Gastrocnemius medialis (tissue), 4 donors: Measurements from ENCODE around the gene PLD4. TPM values are rescaled to one million over a fixed set of nuclear protein-coding genes. Genes with fewer than 3 reads are reported as not detected.

Source experiments
- ATAC-seq, 2 donors: fragments of 150-250 bp; one replicate each; pipeline ENCODE4 v1.9.1; 2016
- DNase-seq, 2 donors: peaks; one replicate each; pipeline ENCODE4 v3.0.0-alpha.2; 2019
- H3K27ac ChIP-seq, 4 donors: fragments of 200-600 bp; sonication (generic); 1 replicate in 1 of 4; 2 replicates in 3 of 4; pipeline ENCODE4 v1.5.1; 2016 to 2018; ENCODE audit warnings: mild to moderate bottlenecking in 2 of 4, moderate library complexity in 1 of 4
- H3K27me3 ChIP-seq, 3 donors: fragments of 200-600 bp; sonication (generic) in 2 of 3; 1 replicate in 1 of 3; 2 replicates in 2 of 3; pipeline versions ENCODE4 v1.5.1 to v1.6.0; 2016 to 2019; ENCODE audit warnings: mild to moderate bottlenecking in 1 of 3, moderate library complexity in 1 of 3
- H3K36me3 ChIP-seq, 2 donors: fragments of 200-600 bp; sonication (generic) in 1 of 2; one replicate each; pipeline ENCODE4 v1.5.1; 2017 to 2018
- H3K4me1 ChIP-seq, 2 donors: fragments of 200-600 bp; sonication (generic) in 1 of 2; one replicate each; pipeline ENCODE4 v1.5.1; 2016 to 2017; ENCODE audit warnings: mild to moderate bottlenecking in 2 of 2
- H3K4me3 ChIP-seq, 4 donors: fragments of 200-600 bp; sonication (generic) in 3 of 4; 1 replicate in 1 of 4; 2 replicates in 3 of 4; pipeline ENCODE4 v1.5.1; 2016 to 2019; ENCODE audit warnings: mild to moderate bottlenecking in 2 of 4
- H3K9me3 ChIP-seq, 3 donors: fragments of 200-600 bp; sonication (generic) in 2 of 3; 1 replicate in 1 of 3; 2 replicates in 2 of 3; pipeline ENCODE4 v1.5.1; 2016 to 2019
- CTCF ChIP-seq, 5 experiments: fragments of 450-650 bp in 3 of 5; fragments of 200-600 bp in 2 of 5; sonication (generic) in 2 of 5; IDR thresholded peaks in 4 of 5; conservative IDR thresholded peaks in 1 of 5; 1 replicate in 4 of 5; 2 replicates in 1 of 5; pipeline ENCODE4 v1.5.1; 2016 to 2019; ENCODE audit warnings: antibody characterized with exemption in 5 of 5, mild to moderate bottlenecking in 3 of 5, moderate library complexity in 3 of 5
- POLR2A ChIP-seq, 2 donors: fragments of 450-650 bp; IDR thresholded peaks; one replicate each; pipeline ENCODE4 v1.6.1; 2017; ENCODE audit warnings: antibody characterized with exemption in 2 of 2, mild to moderate bottlenecking in 2 of 2, moderate library complexity in 2 of 2
- in situ Hi-C, 4 donors: fragments of 200-750 bp; cut with MboI; loops; one replicate each; pipeline versions ENCODE4 v1.15.0 to v1.8.0; 2017; ENCODE audit warnings: low sequenced_read_pairs in 4 of 4
- intact Hi-C: fragments of 100-400 bp; cut with DNase I; formaldehyde crosslinking; loops from one replicate; pipeline ENCODE4 v1.15.1; 2023; ENCODE audit warnings: low total_unique reads
- total RNA-seq, 4 donors: library from RNA; depleted of rRNA; stranded (reverse); fragments of >200 nt; gene quantifications; one replicate each; pipeline versions ENCODE4 v1.1.0 to v1.2.3, GENCODE V29; 2016

The PLD4 gene
- total RNA-seq, 4 donors from 2014 or later = not detected

GRCh38 chr14:104877066-104877805 is 47.4 kb upstream of the PLD4 start:
- Histone ChIP-seq H3K27ac (no peak overlapping the region), H3K36me3 (peaks cover 0 to 8% of the 10 kb centered on the region in 2 donors), H3K4me1 (peaks cover 12 to 19% of the 10 kb centered on the region in 2 donors), H3K27me3 (no peaks in the 10 kb centered on the region), H3K4me3 (no peak overlapping the region), H3K9me3 (no peaks in the 10 kb centered on the region)
- DNase-seq (peak in 1 of 2 donors; percentile 8), ATAC-seq (no peak)
- in situ Hi-C loops = no loop called here
- intact Hi-C loops = no loop called here
- TF ChIP-seq POLR2A (IDR thresholded peaks at IDR 0.05) (no peak), CTCF (IDR thresholded peaks at IDR 0.05 in 4 of 5, conservative IDR thresholded peaks at IDR 0.05 in 1 of 5) (no peak)

- peaks cover 0 to 8% of the 10 kb centered on the region in 2 donors for H3K36me3 ChIP-seq
- TF ChIP-seq CTCF (IDR thresholded peaks at IDR 0.05 in 4 of 5, conservative IDR thresholded peaks at IDR 0.05 in 1 of 5) (no peak), POLR2A (IDR thresholded peaks at IDR 0.05) (no peak)
- H3K27me3 ChIP-seq = no peaks in the 10 kb centered on the region
- no peak for DNase-seq
- H3K4me1 ChIP-seq = peaks cover 12 to 13% of the 10 kb centered on the region in 2 donors
- in situ Hi-C loops (no loop called here), intact Hi-C loops (no loop called here)
- H3K4me3 ChIP-seq = no peak overlapping the region
- no peak for ATAC-seq
- no peak overlapping the region for H3K27ac ChIP-seq
- H3K9me3 ChIP-seq = no peaks in the 10 kb centered on the region
These were observed 46.7 kb upstream of the PLD4 start for GRCh38 chr14:104877806-104878550.

GRCh38 chr14:104878582-104878981 is 46.1 kb upstream of the PLD4 start:
- TF ChIP-seq CTCF (IDR thresholded peaks at IDR 0.05 in 4 of 5, conservative IDR thresholded peaks at IDR 0.05 in 1 of 5) = no peak
- no peak for TF ChIP-seq POLR2A (IDR thresholded peaks at IDR 0.05)
- H3K4me1 ChIP-seq = peaks cover 12 to 13% of the 10 kb centered on the region in 2 donors
- H3K27ac ChIP-seq = no peak overlapping the region
- peaks cover 0 to 13% of the 10 kb centered on the region in 2 donors for H3K36me3 ChIP-seq
- H3K9me3 ChIP-seq = no peaks in the 10 kb centered on the region
- ATAC-seq (no peak), DNase-seq (no peak)
- no peak overlapping the region for H3K4me3 ChIP-seq
- in situ Hi-C loops (no loop called here), intact Hi-C loops (no loop called here)
- no peaks in the 10 kb centered on the region for H3K27me3 ChIP-seq

GRCh38 chr14:104879201-104879982 is 45.3 kb upstream of the PLD4 start:
- Histone ChIP-seq H3K36me3 (peaks cover 0 to 20% of the 10 kb centered on the region in 2 donors), H3K4me1 (peaks cover 12 to 13% of the 10 kb centered on the region in 2 donors), H3K27ac (no peak overlapping the region), H3K4me3 (no peak overlapping the region), H3K27me3 (no peaks in the 10 kb centered on the region), H3K9me3 (no peaks in the 10 kb centered on the region)
- in situ Hi-C loops (no loop called here), intact Hi-C loops (no loop called here)
- no peak for TF ChIP-seq POLR2A (IDR thresholded peaks at IDR 0.05)
- no peak for DNase-seq
- ATAC-seq = no peak
